HEK293T (cell line): ENCODE data around the gene CBL.

ENCODE experiments used
- CTCF ChIA-PET: fragments of 350-600 bp; formaldehyde crosslinking; extraction: SDS; loops from one replicate; lab custom pipeline; 2021; ENCODE audit warnings: antibody characterized with exemption, inconsistent platforms; lab: Yijun Ruan, JAX
- POLR2A ChIA-PET: fragments of 350-600 bp; formaldehyde crosslinking; extraction: SDS; loops from one replicate; lab custom pipeline; 2020; ENCODE audit warnings: antibody characterized with exemption, inconsistent platforms; lab: Yijun Ruan, JAX
- DNase-seq: peaks from one replicate; pipeline ENCODE4 v3.0.0; 2012; ENCODE audit warnings: mixed read lengths; ENCODE audit errors: extremely low spot score
- ARNT ChIP-seq: fragments of 450-650 bp; IDR thresholded peaks from 2 replicates; pipeline ENCODE4 v1.6.1; 2017; ENCODE audit warnings: mild to moderate bottlenecking
- BHLHE40 ChIP-seq: fragments of 450-650 bp; IDR thresholded peaks from 2 replicates; pipeline ENCODE4 v1.6.1; 2016; ENCODE audit warnings: mild to moderate bottlenecking, moderate library complexity, borderline replicate concordance
- CTBP1 ChIP-seq: fragments of 450-650 bp; IDR thresholded peaks from 2 replicates; pipeline ENCODE4 v1.6.1; 2016; ENCODE audit warnings: borderline replicate concordance
- ELF4 ChIP-seq: fragments of 450-650 bp; IDR thresholded peaks from 2 replicates; pipeline ENCODE4 v1.6.1; 2017; ENCODE audit warnings: antibody characterized with exemption
- FOXA1 ChIP-seq: fragments of 450-650 bp; IDR thresholded peaks from 2 replicates; pipeline ENCODE4 v1.6.1; 2016; ENCODE audit warnings: mild to moderate bottlenecking
- FOXK2 ChIP-seq: fragments of 450-650 bp; IDR thresholded peaks from 2 replicates; pipeline ENCODE4 v1.6.1; 2016; ENCODE audit warnings: mild to moderate bottlenecking
- FOXM1 ChIP-seq: fragments of 450-650 bp; IDR thresholded peaks from 2 replicates; pipeline ENCODE4 v1.6.1; 2017; ENCODE audit warnings: mild to moderate bottlenecking, borderline replicate concordance
- HDGF ChIP-seq: fragments of 450-650 bp; IDR thresholded peaks from 2 replicates; pipeline ENCODE4 v1.6.1; 2017; ENCODE audit warnings: antibody characterized with exemption, borderline replicate concordance
- L3MBTL2 ChIP-seq: fragments of 450-650 bp; conservative IDR thresholded peaks from 2 replicates; pipeline ENCODE4 v1.6.1; 2016; ENCODE audit warnings: mild to moderate bottlenecking
- LEF1 ChIP-seq: fragments of 450-650 bp; IDR thresholded peaks from 2 replicates; pipeline ENCODE4 v1.6.1; 2017; ENCODE audit warnings: mild to moderate bottlenecking, borderline replicate concordance
- NFRKB ChIP-seq: fragments of 450-650 bp; IDR thresholded peaks from 2 replicates; pipeline ENCODE4 v1.6.1; 2016; ENCODE audit warnings: mild to moderate bottlenecking, moderate library complexity
- SP1 ChIP-seq: fragments of 450-650 bp; IDR thresholded peaks from 2 replicates; pipeline ENCODE4 v1.6.1; 2017
- SUZ12 ChIP-seq: fragments of 450-650 bp; IDR thresholded peaks from 2 replicates; pipeline ENCODE4 v1.6.1; 2016; ENCODE audit warnings: mild to moderate bottlenecking
- TARDBP ChIP-seq: fragments of 450-650 bp; IDR thresholded peaks from 2 replicates; pipeline ENCODE4 v1.6.1; 2016
- ZNF384 ChIP-seq: fragments of 450-650 bp; IDR thresholded peaks from 2 replicates; pipeline ENCODE4 v1.6.1; 2016
- TF ChIP-seq, protein P1 (sequence below): fragments of 450-650 bp; IDR thresholded peaks from 2 replicates; pipeline ENCODE4 v1.6.1; 2016

CBL gene

DNA sequence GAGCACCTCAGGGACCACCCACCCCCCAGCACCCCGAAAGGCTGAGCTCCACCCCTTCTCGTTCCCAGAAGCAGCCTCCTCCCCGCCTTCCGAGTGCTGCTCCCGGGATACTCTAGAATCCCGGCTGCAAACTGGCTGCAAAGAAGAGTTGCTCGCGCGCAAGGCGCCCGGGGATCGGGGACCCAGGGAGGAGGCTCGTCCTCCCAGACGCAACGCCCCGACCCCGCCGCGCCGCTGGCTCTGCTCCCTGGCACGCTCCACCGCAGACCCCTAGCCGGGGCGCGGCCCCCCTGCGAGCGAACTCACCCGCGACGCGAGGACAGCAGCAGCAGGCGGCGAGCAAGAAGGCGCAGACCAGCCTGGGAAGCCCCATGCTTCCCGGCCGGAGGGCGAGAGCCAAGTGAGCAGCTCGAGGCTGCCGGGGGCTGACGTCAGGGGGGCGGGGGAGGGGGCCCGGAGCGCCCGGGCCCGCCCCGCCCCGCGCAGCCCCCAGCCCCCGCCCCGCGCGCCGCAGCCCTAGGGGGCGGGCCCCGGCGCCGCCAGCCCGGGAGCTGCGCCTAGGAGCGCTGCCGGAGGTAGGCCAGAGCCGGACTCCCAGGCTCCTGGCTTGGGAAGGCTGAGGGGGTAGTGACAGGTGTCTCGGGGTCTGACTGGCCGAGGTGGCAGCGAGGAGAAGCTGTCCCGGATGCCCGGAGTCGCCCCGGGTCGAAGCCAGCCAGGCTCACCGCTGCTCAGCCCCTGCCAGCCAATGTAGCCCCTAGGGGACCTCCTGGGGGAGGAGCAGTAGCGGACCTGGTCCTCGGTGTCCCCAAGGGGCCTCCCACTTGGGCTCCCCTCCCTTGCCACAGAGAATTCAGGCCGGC, 110.8 kb downstream of the CBL start, which contains the start of gene MCAM:
Gene MCAM (minus strand): TSS at position 402 of the 863 bp plus-strand sequence. CDS start 29 bp downstream, at position 373.
- POLR2A ChIA-PET: interaction anchor here (0.8 to 3.7 kb wide), 13 partner anchors 9 to 266 kb away, joined by 3 to 17 read pairs (median 3); partner anchors contain the start of genes CBL, DPAGT1 and RNF26
- peak; percentile 72 for DNase-seq
- CTCF ChIA-PET: interaction anchor here (0.6 to 1.3 kb wide), 3 partner anchors 23 to 157 kb away, joined by 3 read pairs; no protein-coding TSS in a partner anchor
- TF ChIP-seq CTBP1: no peak
- peak; percentile 56 for TF ChIP-seq L3MBTL2

DNA sequence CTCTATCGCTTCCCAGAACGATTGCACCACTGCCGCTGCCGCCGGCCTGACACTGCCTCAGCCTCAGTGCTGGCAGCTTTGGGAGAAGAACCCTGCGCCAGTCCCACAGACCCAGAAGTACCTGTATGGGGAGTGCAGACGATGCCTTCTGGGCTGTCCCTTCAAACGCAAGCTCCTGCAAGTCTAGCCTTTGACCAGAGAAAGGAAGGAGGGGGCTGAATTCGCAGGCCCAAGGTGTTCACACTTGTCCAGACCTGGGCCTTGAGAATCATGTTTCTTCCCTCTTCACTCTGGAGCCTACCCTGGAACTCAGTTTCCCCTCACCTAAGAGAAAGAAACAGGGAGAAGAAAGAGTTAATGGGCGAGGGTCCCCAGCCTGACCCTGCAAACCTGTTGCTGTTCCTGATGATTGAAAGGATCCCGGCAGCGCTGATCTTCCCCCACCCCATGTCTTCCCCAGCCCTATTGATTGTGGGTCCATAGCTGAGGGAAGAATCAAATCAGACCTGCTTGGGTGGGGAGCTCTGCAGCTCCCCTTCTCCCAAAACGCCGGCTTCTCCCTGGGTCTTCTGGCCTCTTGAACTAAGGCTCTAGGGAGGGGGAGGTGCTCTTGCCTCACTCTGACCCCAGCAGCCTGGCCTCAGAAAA, 111.6 kb downstream of the CBL start:
- no peak for DNase-seq
- no peak for TF ChIP-seq FOXA1
- TF ChIP-seq NFRKB: no peak
- no peak for TF ChIP-seq ELF4
- TF ChIP-seq FOXM1: no peak
- no peak for TF ChIP-seq LEF1
- TF ChIP-seq, protein P1, sequence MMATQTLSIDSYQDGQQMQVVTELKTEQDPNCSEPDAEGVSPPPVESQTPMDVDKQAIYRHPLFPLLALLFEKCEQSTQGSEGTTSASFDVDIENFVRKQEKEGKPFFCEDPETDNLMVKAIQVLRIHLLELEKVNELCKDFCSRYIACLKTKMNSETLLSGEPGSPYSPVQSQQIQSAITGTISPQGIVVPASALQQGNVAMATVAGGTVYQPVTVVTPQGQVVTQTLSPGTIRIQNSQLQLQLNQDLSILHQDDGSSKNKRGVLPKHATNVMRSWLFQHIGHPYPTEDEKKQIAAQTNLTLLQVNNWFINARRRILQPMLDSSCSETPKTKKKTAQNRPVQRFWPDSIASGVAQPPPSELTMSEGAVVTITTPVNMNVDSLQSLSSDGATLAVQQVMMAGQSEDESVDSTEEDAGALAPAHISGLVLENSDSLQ: no peak
- TF ChIP-seq SUZ12: no peak
- TF ChIP-seq ARNT: no peak
- CTCF ChIA-PET: interaction anchor here (0.6 to 1.3 kb wide), 2 partner anchors 22 to 158 kb away, joined by 3 read pairs; no protein-coding TSS in a partner anchor
- POLR2A ChIA-PET: interaction anchor here (0.8 to 3.7 kb wide), 11 partner anchors 10 to 266 kb away, joined by 3 to 17 read pairs (median 4); partner anchors contain the start of genes CBL, DPAGT1 and RNF26

DNA sequence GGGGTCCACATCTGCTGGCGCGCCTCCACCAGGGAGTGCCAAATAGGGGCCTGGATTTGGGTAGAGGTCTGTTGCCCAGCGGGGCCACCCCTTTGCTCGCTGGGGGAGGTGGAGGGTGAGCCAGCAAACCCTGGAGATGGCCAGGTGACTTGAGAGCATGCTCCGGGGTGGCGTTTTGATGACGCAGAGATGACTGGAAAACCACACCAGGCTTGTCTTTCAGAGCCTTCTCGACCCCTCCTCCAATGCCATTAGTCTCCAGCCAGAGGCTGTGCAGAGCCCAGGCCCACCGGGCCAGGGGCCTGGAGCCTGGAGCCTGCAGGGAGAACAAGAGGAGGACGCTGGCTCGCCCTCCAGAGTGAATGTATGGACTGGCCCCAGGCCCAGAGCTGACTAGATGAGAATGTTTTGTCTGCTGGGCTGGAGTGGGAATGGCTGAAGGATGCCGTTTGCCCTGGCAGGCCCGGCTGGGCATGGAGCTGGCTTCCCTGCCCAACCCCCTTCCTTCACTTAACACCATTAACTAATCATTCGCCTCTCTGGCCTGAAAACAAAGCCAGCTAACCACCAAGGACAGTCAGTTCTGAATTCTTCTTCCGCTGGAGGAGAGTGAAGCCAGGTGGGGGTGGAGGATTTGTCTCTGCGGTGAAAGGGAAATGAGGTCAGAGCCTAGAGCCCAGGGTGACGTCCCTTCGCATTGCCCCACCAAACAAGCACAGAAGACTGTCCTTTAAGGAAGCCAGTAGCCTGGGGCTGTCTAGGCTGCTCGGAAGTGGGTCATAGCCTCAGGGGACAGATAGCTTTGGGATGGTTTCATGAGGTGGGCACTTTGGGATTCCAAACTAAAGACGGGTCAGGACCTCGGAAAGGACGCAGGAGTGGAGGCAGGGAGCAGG, 112.3 kb downstream of the CBL start:
- POLR2A ChIA-PET: interaction anchor here (0.6 to 3.7 kb wide), 3 partner anchors 8 to 156 kb away, joined by 3 to 17 read pairs (median 3); no protein-coding TSS in a partner anchor
- CTCF ChIA-PET: interaction anchor here (0.7 to 1.0 kb wide), 4 partner anchors 10 to 157 kb away, joined by 3 read pairs; no protein-coding TSS in a partner anchor
- no peak for DNase-seq
- no peak for TF ChIP-seq ARNT
- TF ChIP-seq ELF4: no peak
- no peak for TF ChIP-seq TARDBP
- no peak for TF ChIP-seq FOXA1
- TF ChIP-seq HDGF: no peak

DNA sequence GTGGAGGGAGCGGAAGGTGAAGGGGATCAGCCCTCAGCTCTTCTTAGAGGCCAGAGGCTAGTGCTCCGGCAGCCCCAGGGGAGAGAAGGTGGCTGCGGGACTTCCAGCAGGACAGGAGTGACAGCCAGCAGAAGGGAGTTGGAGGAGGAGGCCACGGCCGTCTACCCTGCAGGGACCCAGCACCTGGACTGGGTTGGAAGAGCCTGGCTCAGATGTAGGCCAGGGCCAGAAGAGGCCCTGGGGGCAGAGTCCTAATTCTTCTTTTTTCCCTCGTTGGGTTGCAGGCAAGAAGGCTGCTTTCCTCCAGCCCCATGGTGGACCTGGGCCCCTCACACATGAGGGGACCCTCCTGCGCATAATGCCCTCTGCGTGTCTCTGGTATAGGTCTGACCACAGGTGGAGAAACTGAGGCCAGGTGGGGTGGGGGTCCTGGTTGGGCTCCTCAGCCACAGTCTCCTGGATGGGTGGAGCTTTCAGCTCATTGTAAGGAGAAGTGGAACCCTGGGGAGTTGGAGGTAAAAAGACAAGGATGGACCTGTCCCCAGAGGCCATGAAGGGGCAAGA, 113.1 kb downstream of the CBL start:
- POLR2A ChIA-PET: interaction anchor here (0.6 to 3.7 kb wide), 4 partner anchors 9 to 155 kb away, joined by 3 to 17 read pairs (median 3); no protein-coding TSS in a partner anchor
- DNase-seq: no peak
- CTCF ChIA-PET: interaction anchor here (0.7 to 1.0 kb wide), 4 partner anchors 10 to 156 kb away, joined by 3 read pairs; no protein-coding TSS in a partner anchor
- no peak for TF ChIP-seq TARDBP
- TF ChIP-seq HDGF: no peak
- no peak for TF ChIP-seq BHLHE40
- TF ChIP-seq SUZ12: no peak
- no peak for TF ChIP-seq ZNF384
- TF ChIP-seq FOXA1: no peak
- no peak for TF ChIP-seq CTBP1
- no peak for TF ChIP-seq ARNT
- TF ChIP-seq FOXM1: no peak

DNA sequence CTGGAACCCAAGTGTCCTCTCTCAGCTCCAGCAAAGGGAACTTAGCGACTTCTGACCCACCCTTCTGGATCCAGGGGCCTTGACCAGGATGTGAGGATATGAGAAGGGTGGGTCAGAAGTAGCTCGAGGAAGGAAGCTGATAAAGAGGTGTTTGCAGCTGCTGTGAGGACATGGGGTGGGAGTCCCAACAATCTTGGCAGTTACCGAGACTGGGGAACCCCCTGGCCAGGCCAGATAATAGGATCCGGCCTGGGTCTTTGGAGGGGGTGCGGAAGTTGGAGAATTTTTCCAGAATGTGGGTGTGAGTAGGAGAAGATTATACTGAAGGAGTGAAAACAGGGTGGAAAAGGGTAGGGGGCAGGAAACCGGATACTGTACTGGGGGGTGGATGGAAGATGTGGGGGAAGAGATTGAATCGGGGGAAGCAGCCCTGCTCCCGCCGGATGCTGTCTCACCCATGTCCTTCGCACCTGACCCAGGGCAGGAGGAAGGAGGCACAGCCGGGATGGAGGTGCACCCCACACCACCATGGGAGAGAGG, 113.6 kb downstream of the CBL start:
- ChIA-PET CTCF (interaction anchor here (0.7 to 1.0 kb wide), 2 partner anchors 11 to 136 kb away, joined by 3 read pairs; no protein-coding TSS in a partner anchor), POLR2A (interaction anchor here (0.8 to 3.7 kb wide), 3 partner anchors 10 to 70 kb away, joined by 3 to 17 read pairs (median 3); no protein-coding TSS in a partner anchor)
- TF ChIP-seq FOXK2 (no peak), SUZ12 (no peak), NFRKB (no peak), ZNF384 (no peak), BHLHE40 (no peak), HDGF (no peak), CTBP1 (no peak), L3MBTL2 (no peak), LEF1 (no peak), SP1 (no peak), FOXA1 (no peak), ARNT (no peak), ELF4 (no peak)
- TF ChIP-seq, protein P1: no peak
- no peak for DNase-seq
